GM12875 (cell line): ENCODE data around the gene SHISA3.

Experiments used
- H3K4me3 ChIP-seq: one replicate; pipeline ENCODE4 v1.5.1; 2011; ENCODE audit warnings: low read depth, low read length, control low read depth
- CTCF ChIP-seq: IDR thresholded peaks from 2 replicates; pipeline ENCODE4 v1.5.1; 2011; ENCODE audit warnings: low read depth, mild to moderate bottlenecking, control low read depth, inconsistent platforms, low read length, moderate library complexity, borderline replicate concordance; ENCODE audit not compliant: insufficient read depth

Gene SHISA3

GRCh38 chr4:42396752-42397634 lies at the start of gene SHISA3:
SHISA3 (plus strand) TSS chr4:42397488; CDS start chr4:42398057, 569 bp downstream.
- H3K4me3 ChIP-seq: peak within 1 kb of the TSS; percentile 99
- no peak for TF ChIP-seq CTCF

GRCh38 chr4:42348247-42348646 lies 49.0 kb upstream of the SHISA3 start:
- TF ChIP-seq CTCF: no peak
- no peak overlapping the region for H3K4me3 ChIP-seq

- TF ChIP-seq CTCF: no peak
- no peak overlapping the region for H3K4me3 ChIP-seq
Observed at GRCh38 chr4:42348692-42349091, 48.6 kb upstream of the SHISA3 start.

- no peak overlapping the region for H3K4me3 ChIP-seq
- TF ChIP-seq CTCF: no peak
Observed at GRCh38 chr4:42350611-42351182, 46.6 kb upstream of the SHISA3 start.

GRCh38 chr4:42352049-42352448 lies 45.2 kb upstream of the SHISA3 start:
- no peak for TF ChIP-seq CTCF
- no peak overlapping the region for H3K4me3 ChIP-seq

GRCh38 chr4:42357325-42357724 lies 40.0 kb upstream of the SHISA3 start:
- no peak overlapping the region for H3K4me3 ChIP-seq
- no peak for TF ChIP-seq CTCF

GRCh38 chr4:42359711-42360110 lies 37.6 kb upstream of the SHISA3 start:
- H3K4me3 ChIP-seq: no peak overlapping the region
- TF ChIP-seq CTCF: no peak
